ENCODE results near the gene ALK.
"Not testable (repeated sequence)": the region's sequence is repeated elsewhere in the genome, so short reads cannot be mapped to it uniquely, and the experiment has no call there.

ALK gene

GRCh38 chr2:29837925-29838324, 83.5 kb downstream of the ALK start:
- DNase-seq = no peak

GRCh38 chr2:29834624-29835023, 86.8 kb downstream of the ALK start:
- no peak for DNase-seq

- no peak for DNase-seq
Observed at GRCh38 chr2:29834036-29834540, 87.3 kb downstream of the ALK start.

GRCh38 chr2:29831560-29831959, 89.8 kb downstream of the ALK start:
- no peak for DNase-seq

- DNase-seq = no peak
Observed at GRCh38 chr2:29829841-29830240, 91.5 kb downstream of the ALK start.

- not testable (repeated sequence) for DNase-seq
Observed at GRCh38 chr2:29824145-29824544, 97.2 kb downstream of the ALK start.

GRCh38 chr2:29821591-29821990, 99.8 kb downstream of the ALK start:
- no peak for DNase-seq

- no peak for DNase-seq
Observed at GRCh38 chr2:29819570-29819969, 101.8 kb downstream of the ALK start.

GRCh38 chr2:29817801-29818680, 103.3 kb downstream of the ALK start:
- DNase-seq = no peak

GRCh38 chr2:29817299-29817698, 104.1 kb downstream of the ALK start:
- no peak for DNase-seq

GRCh38 chr2:29816651-29817050, 104.7 kb downstream of the ALK start:
- no peak for DNase-seq

- DNase-seq = no peak
Observed at GRCh38 chr2:29811378-29811777, 110.0 kb downstream of the ALK start.

GRCh38 chr2:29810956-29811355, 110.4 kb downstream of the ALK start:
- DNase-seq = no peak

GRCh38 chr2:29808321-29808720, 113.1 kb downstream of the ALK start:
- no peak for DNase-seq

GRCh38 chr2:29807082-29807481, 114.3 kb downstream of the ALK start:
- DNase-seq = no peak

GRCh38 chr2:29806461-29806860, 114.9 kb downstream of the ALK start:
- no peak for DNase-seq

GRCh38 chr2:29804671-29805070, 116.7 kb downstream of the ALK start:
- DNase-seq = no peak

- no peak for DNase-seq
Observed at GRCh38 chr2:29803537-29803936, 117.8 kb downstream of the ALK start.

- no peak for DNase-seq
Observed at GRCh38 chr2:29802986-29803385, 118.4 kb downstream of the ALK start.

GRCh38 chr2:29799628-29800027, 121.8 kb downstream of the ALK start:
- no peak for DNase-seq

GRCh38 chr2:29797916-29798315, 123.5 kb downstream of the ALK start:
- DNase-seq = no peak

GRCh38 chr2:29796446-29796845, 124.9 kb downstream of the ALK start:
- DNase-seq = no peak

GRCh38 chr2:29789911-29790485, 131.4 kb downstream of the ALK start:
- DNase-seq = no peak

Measured in inflammatory macrophage treated with lipopolysaccharide for 4 hours (primary cell).